Heart right ventricle (tissue), 16 donors: ENCODE measurements around the gene ZNF444. TPM values are rescaled to one million over a fixed set of nuclear protein-coding genes. Genes with fewer than 3 reads are reported as not detected.
A peak's percentile ranks its signal among the peaks of the same experiment; 100 is the strongest.

Experiments
- ATAC-seq, 8 donors: fragments of 200-7000 bp; cut with Tn5 transposase; one replicate each; pipeline ENCODE4 v1.9.1; 2020; ENCODE audit warnings: mild to moderate bottlenecking in 8 of 8, moderate library complexity in 8 of 8, moderate number of reproducible peaks in 1 of 8
- DNase-seq, 2 donors: peaks; one replicate each; pipeline ENCODE4 v3.0.0-alpha.2; 2020
- H3K27ac ChIP-seq, 10 donors: fragments of 200-600 bp; sonication (generic) in 2 of 10; one replicate each; pipeline versions ENCODE4 v1.5.0 to v1.8.0; 2020 to 2022; ENCODE audit warnings: mild to moderate bottlenecking in 3 of 10
- H3K27me3 ChIP-seq, 7 donors: fragments of 200-600 bp; one replicate each; pipeline ENCODE4 v1.8.0; 2021 to 2022; ENCODE audit warnings: mild to moderate bottlenecking in 2 of 7
- H3K36me3 ChIP-seq, 9 donors: fragments of 200-600 bp; sonication (generic) in 1 of 9; one replicate each; pipeline versions ENCODE4 v1.5.0 to v1.8.0; 2020 to 2022; ENCODE audit warnings: mild to moderate bottlenecking in 2 of 9
- H3K4me1 ChIP-seq, 9 donors: fragments of 200-600 bp; sonication (generic) in 1 of 9; one replicate each; pipeline versions ENCODE4 v1.5.0 to v1.8.0; 2020 to 2022; ENCODE audit warnings: mild to moderate bottlenecking in 4 of 9
- H3K4me3 ChIP-seq, 10 donors: fragments of 200-600 bp; sonication (generic) in 2 of 10; one replicate each; pipeline versions ENCODE4 v1.5.0 to v1.8.0; 2020 to 2022; ENCODE audit warnings: mild to moderate bottlenecking in 7 of 10, moderate library complexity in 2 of 10
- H3K9me3 ChIP-seq, 11 donors: fragments of 200-600 bp in 10 of 11; sonication (generic) in 2 of 11; one replicate each; pipeline versions ENCODE4 v1.5.0 to v1.8.0; 2013 to 2022; ENCODE audit warnings: mild to moderate bottlenecking in 2 of 11, control low read depth in 1 of 11, moderate library complexity in 1 of 11
- WGBS, 2 donors: extraction: QIAGEN DNeasy Blood & Tissue Kit; methylation state at CpG; one replicate each; pipeline ENCODE4 v1.1.7; 2013; ENCODE audit warnings: inconsistent platforms in 1 of 2; 5-methylcytosine and 5-hydroxymethylcytosine counted together
- intact Hi-C, 10 donors: fragments of 100-400 bp; cut with DNase I; formaldehyde crosslinking; loops; one replicate each; pipeline versions ENCODE4 v1.11.1 to v1.14.2; 2022
- polyA plus RNA-seq, 2 donors: library from polyadenylated mRNA; stranded (reverse); fragments of 200-250 nt; gene quantifications; one replicate each; pipeline ENCODE4 v1.2.3, GENCODE V29; 2013
- total RNA-seq, 10 donors: library from RNA; stranded (reverse); fragmentation: NEBNext Ultra II Directional in 3 of 10; extraction: Animal tissue kit (Norgen Biotek cat#: 25700) in 3 of 10; gene quantifications; one replicate each; pipeline versions ENCODE4 v1.2.1 to v1.2.4, GENCODE V29; 2021 to 2023
- TF ChIP-seq, protein P1 (sequence below), 9 donors: fragments of 200-600 bp; sonication (generic) in 2 of 9; IDR thresholded peaks; one replicate each; pipeline versions ENCODE4 v1.5.0 to v1.8.0; 2021 to 2022; ENCODE audit warnings: antibody characterized with exemption in 9 of 9, mild to moderate bottlenecking in 5 of 9, moderate library complexity in 1 of 9
- donor health status: Arrhythmogenic right ventricular cardiomyopathy.
- donor health status: ischemic (EF 13 %, LVEDD 7.1; RV severe dilation, severe dysfunction).
- donor health status: healthy with polysubstance abuse.
- donor health status: DM: no; HTN: yes; CAD: no.
- donor health status: DM: no; HTN: no; CAD: no.
- donor health status: ischemic (EF 25% LVEDD 6.9; RV normal size, moderate dysfunction).
- donor health status: ischemic (EF 25% LVEDD 5.7; RV mildly dilated, moderate dysfunction).
- donor health status: healthy.
- donor health status: DM: yes; HTN: yes; CAD: no.
- donor health status: Ischemic cardiomyopathy.
- donor health status: ischemic (EF 35%, LVEDD 5.7; RV mildly dilated, moderate dysfunction).
- donor health status: nonischemic (EF 11% LVEDD 7.7; RV severe dilation, severe dysfunction).
- donor health status: DM: yes; HTN: yes; CAD: no.
- donor health status: PGD.
- donor health status: ischemic (EF 29% LVEDD 5.4; RV normal size, mild dysfunction).
- donor health status: nonischemic (EF 23%, LVEDD 6.1; RV moderate dilation, normal function).

The ZNF444 gene
- total and polyA plus RNA-seq, 12 donors: 15.1 to 25.6 (median 22.4) TPM

DNA sequence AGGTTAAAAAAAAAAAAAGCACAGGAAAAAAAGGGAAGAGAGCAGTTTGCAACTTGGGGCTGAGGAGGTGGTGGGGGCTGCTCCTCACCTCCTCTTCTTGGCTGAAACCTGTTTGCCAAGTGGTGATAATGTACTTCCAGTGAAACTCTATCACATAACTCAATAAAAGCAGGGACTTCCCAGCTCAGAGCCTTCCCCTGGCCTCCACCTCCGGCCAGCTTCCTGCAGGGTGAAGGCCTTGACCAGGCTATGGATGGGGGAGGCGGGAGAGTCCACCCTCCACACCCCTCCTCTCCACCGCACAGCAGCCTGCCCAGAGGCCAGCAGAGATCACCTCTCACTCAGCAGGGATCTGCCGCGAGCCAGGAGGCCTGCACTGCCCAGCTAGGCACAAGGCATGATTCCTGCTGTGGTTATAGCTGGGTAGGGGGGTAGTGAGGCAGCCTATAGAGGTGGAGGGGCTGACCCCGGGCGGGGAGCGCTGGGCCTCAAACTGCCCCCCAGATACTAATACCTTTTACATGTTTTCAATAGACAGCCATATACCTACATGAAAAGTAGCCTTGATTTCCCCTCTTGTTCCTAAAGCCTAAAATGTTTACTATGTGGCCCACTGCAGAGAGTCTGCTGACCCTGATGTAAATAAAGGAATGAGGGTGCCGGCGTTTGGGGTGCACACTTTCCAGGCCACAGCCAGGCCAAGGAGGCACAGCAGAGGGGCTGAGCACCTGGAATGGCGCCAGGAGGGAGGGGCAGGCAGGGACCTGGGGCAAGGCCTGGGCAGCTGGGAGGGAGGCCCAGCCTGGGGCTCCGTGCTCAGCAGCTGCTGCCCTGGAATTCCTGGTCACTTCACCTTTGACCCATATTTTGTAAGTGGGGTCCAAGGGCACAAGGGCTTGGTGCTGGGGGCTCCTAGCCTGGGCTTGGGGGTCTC is 30.3 kb upstream of the ZNF444 start:
- Histone ChIP-seq H3K27ac (peak overlapping the region; percentile 48 to 83 (median 73)), H3K27me3 (no peaks in the 10 kb centered on the region), H3K4me1 (peaks cover 47 to 99% (median 85%) of the 10 kb centered on the region in 9 donors), H3K36me3 (peaks cover 0 to 13% (median 0%) of the 10 kb centered on the region in 9 donors), H3K4me3 (peak overlapping the region in 1 of 10 donors; percentile 19), H3K9me3 (no peaks in the 10 kb centered on the region)
- intact Hi-C loops: no loop called here
- TF ChIP-seq, protein P1, sequence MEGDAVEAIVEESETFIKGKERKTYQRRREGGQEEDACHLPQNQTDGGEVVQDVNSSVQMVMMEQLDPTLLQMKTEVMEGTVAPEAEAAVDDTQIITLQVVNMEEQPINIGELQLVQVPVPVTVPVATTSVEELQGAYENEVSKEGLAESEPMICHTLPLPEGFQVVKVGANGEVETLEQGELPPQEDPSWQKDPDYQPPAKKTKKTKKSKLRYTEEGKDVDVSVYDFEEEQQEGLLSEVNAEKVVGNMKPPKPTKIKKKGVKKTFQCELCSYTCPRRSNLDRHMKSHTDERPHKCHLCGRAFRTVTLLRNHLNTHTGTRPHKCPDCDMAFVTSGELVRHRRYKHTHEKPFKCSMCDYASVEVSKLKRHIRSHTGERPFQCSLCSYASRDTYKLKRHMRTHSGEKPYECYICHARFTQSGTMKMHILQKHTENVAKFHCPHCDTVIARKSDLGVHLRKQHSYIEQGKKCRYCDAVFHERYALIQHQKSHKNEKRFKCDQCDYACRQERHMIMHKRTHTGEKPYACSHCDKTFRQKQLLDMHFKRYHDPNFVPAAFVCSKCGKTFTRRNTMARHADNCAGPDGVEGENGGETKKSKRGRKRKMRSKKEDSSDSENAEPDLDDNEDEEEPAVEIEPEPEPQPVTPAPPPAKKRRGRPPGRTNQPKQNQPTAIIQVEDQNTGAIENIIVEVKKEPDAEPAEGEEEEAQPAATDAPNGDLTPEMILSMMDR (IDR thresholded peaks at IDR 0.05): no peak
- peak; percentile 67 to 88 (median 82) for ATAC-seq
- DNase-seq: peak; percentile 64 to 65
- 17 to 20% methylated on average over 12 of the region's 12 CpGs for WGBS, 2 donors

- ATAC-seq (peak; percentile 34 to 77 (median 68)), DNase-seq (peak; percentile 44 to 48)
- intact Hi-C loops: no loop called here
- Histone ChIP-seq H3K36me3 (peaks cover 0 to 8% (median 0%) of the 10 kb centered on the region in 9 donors), H3K27me3 (no peaks in the 10 kb centered on the region), H3K4me3 (no peak overlapping the region), H3K9me3 (no peaks in the 10 kb centered on the region), H3K4me1 (peaks cover 48 to 98% (median 84%) of the 10 kb centered on the region in 9 donors), H3K27ac (peak overlapping the region; percentile 48 to 83 (median 73))
- TF ChIP-seq, protein P1 (IDR thresholded peaks at IDR 0.05): no peak
- 37 to 41% methylated on average over 24 of the region's 24 CpGs for WGBS, 2 donors
Observed at GRCh38 chr19:56111601-56112312, 29.3 kb upstream of the ZNF444 start.

GRCh38 chr19:56112313-56112709 is 28.8 kb upstream of the ZNF444 start:
- Histone ChIP-seq H3K4me3 (no peak overlapping the region), H3K9me3 (no peaks in the 10 kb centered on the region), H3K36me3 (peaks cover 0 to 6% (median 0%) of the 10 kb centered on the region in 9 donors), H3K4me1 (peaks cover 48 to 99% (median 87%) of the 10 kb centered on the region in 9 donors), H3K27me3 (no peaks in the 10 kb centered on the region), H3K27ac (peak overlapping the region in 9 of 10 donors; percentile 7 to 83 (median 73))
- TF ChIP-seq, protein P1 (IDR thresholded peaks at IDR 0.05): no peak
- WGBS, 2 donors: 45 to 50% methylated on average over 10 of the region's 10 CpGs
- DNase-seq (no peak), ATAC-seq (no peak)
- intact Hi-C loops: no loop called here

DNA sequence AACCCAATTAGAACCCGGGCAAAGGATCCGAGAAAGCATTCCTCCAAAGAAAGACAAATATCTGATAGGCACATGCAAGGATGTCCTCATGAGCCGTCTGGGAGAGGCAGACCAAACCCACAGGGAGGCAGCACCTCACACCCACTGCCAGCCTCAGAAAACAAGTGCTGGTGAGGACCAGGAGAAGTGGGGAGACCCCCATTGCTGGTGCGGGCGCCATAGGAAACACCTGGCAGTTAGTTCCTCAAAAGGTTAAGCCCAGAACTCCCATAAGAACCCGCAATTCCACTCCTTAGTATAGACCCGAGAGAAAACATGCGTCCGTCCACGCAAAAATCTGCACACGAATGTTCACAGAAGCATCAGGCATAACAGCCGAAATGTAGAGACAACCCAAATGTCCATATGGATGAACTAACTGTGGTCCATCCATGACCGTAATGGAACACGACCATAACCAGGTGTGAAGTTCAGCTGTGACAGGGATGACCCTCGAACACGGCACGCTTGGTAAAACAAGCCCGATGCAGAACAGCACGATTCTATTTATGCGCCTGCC is 27.9 kb upstream of the ZNF444 start:
- peak overlapping the region in 6 of 10 donors; percentile 7 to 79 (median 51) for H3K27ac ChIP-seq

More for the DNA sequence above, 27.9 kb upstream of the ZNF444 start:
- 64 to 74% methylated on average over 20 of the region's 20 CpGs for WGBS, 2 donors
- no peak overlapping the region for H3K4me3 ChIP-seq
- H3K27me3 ChIP-seq: no peaks in the 10 kb centered on the region
- TF ChIP-seq, protein P1 (IDR thresholded peaks at IDR 0.05): no peak
- intact Hi-C loops: no loop called here
- no peaks in the 10 kb centered on the region for H3K9me3 ChIP-seq
- peaks cover 0 to 7% (median 0%) of the 10 kb centered on the region in 9 donors for H3K36me3 ChIP-seq
- H3K4me1 ChIP-seq: peaks cover 47 to 99% (median 87%) of the 10 kb centered on the region in 9 donors
- DNase-seq: no peak
- ATAC-seq: no peak
